Activated CD8-positive, alpha-beta memory T cell treated with anti-CD3 and anti-CD28 coated beads for 4 hours (primary cell): ENCODE results near the gene CROCC.

Source experiments
- DNase-seq, 2 donors: peaks; one replicate each; pipeline ENCODE4 v3.0.0-alpha.2; 2020; ENCODE audit warnings: low read depth in 2 of 2

CROCC gene

DNA sequence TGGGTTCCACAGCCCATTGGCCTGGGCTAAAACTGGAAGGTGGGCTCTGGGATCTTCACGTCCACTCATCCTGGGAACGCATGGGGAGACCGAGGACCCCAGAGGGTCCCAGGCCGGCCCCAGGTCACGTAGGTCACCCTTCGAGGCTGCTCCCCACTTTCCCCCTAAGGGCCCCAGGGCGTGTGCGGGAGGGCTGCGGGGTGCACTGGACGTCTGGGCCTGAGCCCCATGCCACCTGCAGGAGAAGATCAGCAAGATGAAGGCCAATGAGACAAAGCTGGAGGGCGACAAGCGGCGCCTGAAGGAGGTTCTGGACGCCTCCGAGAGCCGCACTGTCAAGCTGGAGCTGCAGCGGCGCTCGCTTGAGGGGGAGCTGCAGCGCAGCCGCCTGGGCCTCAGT, 46.2 kb downstream of the CROCC start:
- no peak for DNase-seq

- no peak for DNase-seq
These were observed 46.6 kb downstream of the CROCC start for GRCh38 chr1:16968372-16968771.

DNA sequence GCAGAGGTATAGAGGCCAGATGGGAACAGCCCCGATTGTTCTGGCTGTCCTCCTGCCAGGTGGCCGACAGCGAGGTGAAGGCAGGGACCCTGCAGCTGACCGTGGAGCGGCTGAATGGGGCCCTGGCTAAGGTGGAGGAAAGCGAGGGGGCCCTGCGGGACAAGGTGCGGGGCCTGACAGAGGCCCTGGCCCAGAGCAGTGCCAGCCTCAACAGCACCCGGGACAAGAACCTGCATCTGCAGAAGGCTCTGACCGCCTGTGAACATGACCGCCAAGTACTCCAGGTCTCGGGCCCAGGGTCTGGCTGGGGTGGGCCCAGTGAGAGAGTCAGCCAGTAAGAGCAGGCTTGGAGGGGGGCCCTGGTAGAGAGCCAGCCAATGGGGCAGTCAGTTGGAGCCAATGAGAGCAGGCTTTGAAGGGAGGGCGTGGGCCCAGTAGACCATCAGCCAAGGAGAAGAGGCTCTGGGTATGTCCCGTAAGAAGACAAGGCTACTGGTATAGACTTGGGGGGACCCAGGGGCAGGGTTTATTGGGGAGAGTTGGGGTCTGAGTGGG, 47.4 kb downstream of the CROCC start:
- DNase-seq = no peak

- no peak for DNase-seq
These were observed 47.9 kb downstream of the CROCC start for GRCh38 chr1:16969651-16970050.

GRCh38 chr1:16970132-16970910, 48.6 kb downstream of the CROCC start:
- DNase-seq = no peak

DNA sequence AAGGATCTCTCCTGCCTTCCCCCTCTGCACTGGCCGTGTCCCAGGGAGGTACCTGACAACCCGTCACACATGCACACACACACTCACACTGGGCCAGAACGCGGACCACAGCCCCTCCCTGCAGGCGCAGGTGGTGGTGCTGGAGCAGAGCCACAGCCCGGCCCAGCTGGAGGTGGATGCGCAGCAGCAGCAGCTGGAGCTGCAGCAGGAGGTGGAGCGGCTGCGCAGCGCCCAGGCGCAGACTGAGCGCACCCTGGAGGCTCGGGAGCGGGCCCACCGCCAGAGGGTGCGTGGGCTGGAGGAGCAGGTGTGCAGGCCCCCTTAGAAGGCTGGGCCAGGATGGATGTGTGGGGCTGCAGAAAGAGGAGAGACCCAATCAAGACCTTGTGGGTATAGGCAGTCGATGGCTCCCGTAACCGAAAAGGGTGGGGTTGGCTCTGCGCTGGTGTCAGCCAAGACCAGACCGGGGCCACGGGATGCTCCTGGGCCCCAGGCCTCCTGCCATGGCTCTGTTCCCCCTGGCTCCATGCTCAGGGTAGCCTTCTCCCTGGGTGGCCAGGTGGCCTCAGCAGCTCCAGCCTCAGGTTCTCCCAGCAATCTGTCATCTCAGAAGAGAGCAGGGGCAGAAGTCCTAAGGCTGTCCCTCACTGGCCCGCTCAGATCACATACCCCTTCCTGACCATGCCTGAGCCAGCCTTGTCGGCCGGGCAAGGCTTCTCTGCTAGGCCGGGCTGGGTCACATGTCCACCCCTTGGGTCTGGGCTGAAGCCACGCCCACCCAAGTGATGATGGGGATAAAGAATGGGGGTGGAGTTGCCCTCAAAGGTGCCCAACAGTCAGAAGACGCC, 49.8 kb downstream of the CROCC start:
- DNase-seq = no peak

DNA sequence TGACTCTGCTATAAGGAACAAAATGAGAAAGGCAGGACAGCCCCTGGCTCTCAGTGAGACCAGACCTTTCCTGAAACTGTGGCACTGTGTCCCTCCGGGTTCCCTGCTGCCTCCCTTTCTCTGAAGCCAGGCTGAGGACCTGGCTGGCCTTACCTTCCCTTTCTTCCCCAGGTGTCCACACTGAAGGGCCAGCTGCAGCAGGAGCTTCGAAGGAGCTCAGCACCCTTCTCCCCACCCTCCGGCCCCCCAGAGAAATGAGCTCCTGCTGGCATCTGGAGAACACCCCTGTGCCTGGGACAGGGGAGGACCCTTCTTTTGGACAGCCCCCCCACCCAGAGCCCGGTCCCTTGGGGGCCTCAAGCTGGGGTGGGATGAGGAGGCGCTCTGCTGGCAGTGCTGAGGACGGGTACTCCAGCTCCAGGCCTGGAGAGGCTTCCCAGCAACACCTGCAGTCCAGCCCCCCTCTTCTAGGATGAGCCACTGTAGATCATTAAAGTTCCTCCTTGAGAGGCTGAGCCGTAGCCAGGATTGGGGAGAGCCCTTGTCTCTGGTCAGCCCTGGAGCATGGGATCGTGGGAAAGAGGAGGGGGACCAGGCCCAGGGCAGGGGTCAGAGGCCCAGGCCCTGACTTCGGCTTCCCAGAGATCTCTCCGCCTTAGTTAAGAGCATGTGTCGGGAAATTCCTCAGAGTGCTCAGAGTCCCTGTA, 50.6 kb downstream of the CROCC start:
- DNase-seq = no peak

DNA sequence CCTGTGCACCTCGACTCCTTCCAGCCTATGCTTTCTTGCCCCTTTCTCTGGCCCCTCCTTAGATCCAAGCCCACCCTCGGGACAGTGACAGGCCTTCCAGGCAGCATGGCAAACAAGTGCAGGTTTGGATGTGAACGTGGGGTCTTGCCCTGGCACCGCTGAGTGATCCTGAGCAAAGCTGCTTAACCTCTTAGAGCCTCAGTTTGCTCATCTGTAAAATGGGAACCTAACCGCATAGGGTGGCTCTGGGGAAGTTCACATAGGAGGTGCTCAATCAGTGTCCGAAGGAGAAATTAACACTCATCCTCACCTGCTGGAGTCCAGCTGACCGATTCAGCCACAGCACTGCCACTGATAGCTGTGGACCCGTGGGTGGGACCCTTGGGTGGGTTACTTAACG, 51.5 kb downstream of the CROCC start:
- no peak for DNase-seq

GRCh38 chr1:16975211-16975610, 53.5 kb downstream of the CROCC start:
- DNase-seq = no peak

- no peak for DNase-seq
These were observed 54.1 kb downstream of the CROCC start for GRCh38 chr1:16975838-16976237.

DNA sequence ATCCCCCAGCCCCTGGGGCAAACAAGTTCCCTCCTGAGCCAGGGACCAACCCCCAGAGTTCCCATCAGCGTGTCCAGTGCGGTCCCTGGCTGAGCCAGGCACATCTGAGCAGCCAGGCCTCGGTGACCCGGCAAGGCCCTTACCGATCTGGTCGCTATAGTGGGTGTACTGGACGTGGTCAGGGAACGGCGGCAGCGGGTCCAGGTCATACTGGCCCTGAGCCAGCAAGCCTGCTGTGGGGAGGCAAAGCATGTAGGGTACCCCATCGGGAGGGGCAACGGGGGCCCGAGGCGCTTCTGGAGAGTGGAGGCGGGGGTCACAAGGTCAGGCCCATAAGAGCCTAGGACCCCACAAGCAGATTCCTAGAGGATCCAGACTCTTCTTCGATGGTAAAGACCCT, 55.2 kb downstream of the CROCC start:
- DNase-seq = no peak

DNA sequence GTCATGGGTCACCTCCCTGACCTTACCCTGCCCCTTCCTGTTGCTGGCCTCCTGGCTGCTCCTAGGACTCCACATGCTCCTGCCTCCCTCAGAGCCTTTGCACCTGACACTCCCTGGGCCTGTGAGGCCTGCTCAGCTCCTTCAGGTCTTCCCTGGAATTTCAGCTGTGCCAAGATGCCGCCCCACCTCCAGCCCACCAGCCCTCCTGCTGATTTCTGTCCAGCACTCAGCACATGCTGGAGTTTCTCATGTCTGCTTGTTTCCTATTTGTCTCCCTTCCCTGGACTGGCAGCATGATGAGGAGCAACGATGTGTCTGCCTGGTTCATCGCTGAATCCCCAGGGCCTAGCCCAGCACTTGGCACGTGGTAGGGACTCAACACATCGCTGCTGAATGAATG, 55.6 kb downstream of the CROCC start:
- DNase-seq = no peak

- DNase-seq = no peak
These were observed 56.4 kb downstream of the CROCC start for GRCh38 chr1:16978139-16978538.

DNA sequence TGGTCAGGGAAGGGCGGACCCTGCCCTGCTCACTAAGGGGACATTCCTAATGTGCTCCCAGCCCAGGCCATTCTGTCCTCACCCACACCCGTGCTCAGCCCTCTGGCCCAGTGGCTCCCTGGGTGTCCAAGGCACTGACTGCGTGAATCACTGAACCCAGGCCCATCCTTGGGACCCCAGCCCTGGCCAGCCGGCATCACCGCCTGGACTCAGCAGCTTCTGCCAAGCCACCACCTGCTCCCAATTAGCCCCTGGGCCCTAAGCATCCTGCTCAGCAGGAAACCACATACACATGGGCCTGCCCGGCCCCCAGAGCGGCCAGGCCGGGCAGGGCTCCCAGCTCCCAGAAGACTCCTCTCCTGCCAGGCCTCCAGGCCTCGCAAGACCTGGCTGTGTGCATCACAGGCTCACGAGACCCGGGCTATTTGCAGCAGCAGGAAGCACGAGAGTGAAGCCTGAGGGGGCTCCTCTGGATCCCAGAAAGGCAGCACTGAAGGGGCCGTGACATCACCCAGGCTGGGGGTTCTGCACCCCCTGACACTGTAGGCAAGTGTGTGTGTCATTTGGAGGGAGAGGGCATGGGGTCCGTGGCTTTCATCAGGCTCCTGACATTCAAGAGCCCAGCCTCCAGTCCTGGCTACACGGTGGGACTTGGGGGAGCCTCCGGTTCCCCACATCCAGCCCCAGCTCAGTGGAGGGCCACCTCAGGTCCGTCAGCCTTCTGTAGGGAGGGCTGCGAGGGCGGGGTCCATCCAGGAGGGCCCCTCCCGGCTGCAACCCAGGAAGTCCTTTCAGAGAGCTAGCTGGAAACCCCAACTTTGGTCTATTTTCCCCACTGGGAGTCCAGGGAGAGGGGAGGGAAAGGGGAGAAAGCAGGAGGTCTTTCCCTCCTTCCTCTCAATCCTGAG, 57.1 kb downstream of the CROCC start:
- no peak for DNase-seq

DNA sequence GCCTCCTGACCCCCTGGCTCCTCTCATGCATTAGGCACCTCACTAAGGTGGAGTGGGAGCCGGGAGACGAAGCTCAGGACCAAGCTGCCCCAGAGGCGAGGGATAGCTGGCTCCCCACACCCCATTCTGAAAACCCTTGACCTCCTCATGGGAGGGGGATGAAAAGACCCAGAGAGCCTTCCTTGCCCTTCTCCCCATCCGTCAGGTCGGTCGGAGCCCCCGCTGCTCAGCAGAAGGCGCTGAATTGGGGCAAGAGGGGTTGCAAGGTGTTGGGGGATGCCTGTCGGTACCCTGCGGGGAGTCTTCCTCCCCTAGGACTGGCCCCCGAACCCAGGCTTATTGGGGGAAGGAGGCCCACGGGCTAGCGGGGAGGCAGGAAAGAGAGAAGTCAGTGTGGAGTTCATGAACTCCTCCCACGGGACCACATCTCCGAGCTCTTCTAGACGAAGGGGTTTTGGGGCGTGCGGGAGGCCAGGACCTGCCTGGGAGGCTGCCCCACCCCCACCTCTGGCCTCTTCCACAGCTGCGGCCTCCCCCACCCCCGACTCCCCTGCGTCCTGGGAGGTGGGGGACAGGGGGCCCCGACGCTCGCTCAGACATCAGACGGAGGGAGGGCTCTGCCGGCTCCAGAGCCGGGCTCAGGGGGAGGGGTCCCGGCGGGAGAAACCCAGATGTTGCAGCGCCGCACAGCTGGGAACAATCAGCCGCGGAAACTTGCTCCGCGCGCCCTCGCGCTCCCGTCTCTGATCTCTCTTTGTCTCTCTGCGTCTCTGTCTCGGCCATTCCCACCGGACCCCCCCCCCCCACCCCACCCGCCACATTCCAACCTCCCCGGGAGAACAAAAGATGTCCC, 58.0 kb downstream of the CROCC start:
- no peak for DNase-seq

DNA sequence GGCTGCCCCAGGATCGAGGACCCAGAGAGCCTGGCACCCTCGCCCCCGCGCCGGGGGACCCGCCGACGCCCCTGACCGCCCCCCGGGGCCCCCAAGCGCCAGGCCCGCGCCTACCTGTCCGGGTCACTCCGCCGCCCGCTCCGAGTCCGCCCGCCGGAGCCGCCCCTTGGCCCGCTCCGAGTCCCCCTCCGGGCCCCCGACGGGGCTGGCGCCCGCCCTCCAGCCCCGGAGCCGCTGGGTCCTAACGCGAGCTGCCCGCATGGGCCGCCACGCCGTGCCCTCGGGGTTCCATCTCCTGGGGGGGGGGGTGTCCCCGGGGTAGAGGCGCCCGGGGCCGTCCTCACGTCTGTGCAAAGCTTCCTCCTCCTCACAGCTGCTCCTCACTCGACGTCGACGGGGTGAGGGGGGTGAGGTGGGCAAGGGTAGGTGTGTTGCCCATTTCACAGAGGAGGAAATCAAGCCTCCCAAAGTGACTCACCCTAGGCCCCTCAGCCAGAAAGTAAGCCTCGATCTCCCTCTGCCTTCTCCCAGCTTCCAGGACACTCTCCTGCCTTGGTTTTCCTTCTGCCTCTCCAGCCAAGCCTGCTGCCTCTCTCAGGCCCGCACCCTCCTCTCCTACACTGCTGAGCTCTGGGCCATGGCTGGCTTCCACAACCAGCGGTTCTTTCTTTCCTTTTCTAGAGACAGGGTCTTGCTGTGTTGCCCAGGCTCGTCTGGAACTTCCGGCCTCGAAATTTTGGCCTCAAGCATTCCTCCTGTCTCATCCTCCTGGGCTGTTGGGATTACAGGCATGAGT, 58.9 kb downstream of the CROCC start, which contains the start of gene MFAP2:
MFAP2 (minus strand) TSS at position 148 of the 796 bp plus-strand sequence. CDS start 2,347 bp downstream, outside the sequence.
- DNase-seq = no peak

- no peak for DNase-seq
These were observed 59.6 kb downstream of the CROCC start for GRCh38 chr1:16981269-16981849.

- no peak for DNase-seq
These were observed 61.2 kb downstream of the CROCC start for GRCh38 chr1:16982902-16983301.

DNA sequence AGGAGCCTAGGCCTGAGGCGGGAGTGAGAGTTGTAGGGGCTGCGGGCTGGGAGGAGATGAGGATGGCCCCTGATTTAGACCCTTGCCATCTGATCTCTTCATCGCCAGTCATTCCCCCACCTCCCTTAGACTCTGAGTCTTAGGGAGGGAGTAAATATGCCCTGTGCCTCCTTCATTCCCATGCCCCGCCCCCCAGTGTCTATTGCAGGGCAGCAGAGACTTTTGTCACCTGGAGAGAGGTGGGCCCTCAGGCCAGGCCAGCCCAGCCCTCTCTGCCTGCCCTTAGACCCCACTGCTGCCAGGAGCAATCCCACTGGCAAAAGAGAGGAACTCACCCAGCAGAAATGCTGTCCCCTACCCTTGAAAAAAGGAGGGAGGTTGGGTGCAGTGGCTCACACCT, 61.9 kb downstream of the CROCC start:
- DNase-seq = no peak
